HEK293 (cell line): ENCODE results near the gene HS6ST3.
"Not testable (repeated sequence)": the region's sequence is repeated elsewhere in the genome, so short reads cannot be mapped to it uniquely, and the experiment has no call there.

Experiments used
- CTCF ChIA-PET: fragments of 350-600 bp; formaldehyde crosslinking; extraction: SDS; loops from one replicate; lab custom pipeline; 2021; ENCODE audit warnings: antibody characterized with exemption; lab: Yijun Ruan, JAX
- POLR2A ChIA-PET: fragments of 300-600 bp; formaldehyde crosslinking; extraction: SDS; loops from one replicate; lab custom pipeline; 2020; ENCODE audit warnings: antibody characterized with exemption, inconsistent platforms; lab: Yijun Ruan, JAX
- H3K27ac ChIP-seq: fragments of 200-500 bp; sonication (Bioruptor generic); 2 replicates; pipeline ENCODE4 v1.5.1; 2014; ENCODE audit warnings: low read depth, low read length, control low read depth, inconsistent platforms; ENCODE audit errors: extremely low read depth
- H3K36me3 ChIP-seq, 2 experiments: fragments of 200-500 bp in 1 of 2; sonication (Bioruptor generic) in 1 of 2; 1 replicate in 1 of 2; 2 replicates in 1 of 2; pipeline ENCODE4 v1.5.1; 2014 to 2017; ENCODE audit warnings: inconsistent platforms in 2 of 2, low read length in 2 of 2; ENCODE audit not compliant: control insufficient read depth in 2 of 2, insufficient read depth in 1 of 2
- H3K4me1 ChIP-seq: fragments of 200-500 bp; sonication (Bioruptor generic); 2 replicates; pipeline ENCODE4 v1.5.1; 2014; ENCODE audit warnings: mild to moderate bottlenecking, low read length, inconsistent platforms; ENCODE audit not compliant: control insufficient read depth, insufficient read depth
- H3K4me3 ChIP-seq: 2 replicates; pipeline ENCODE4 v1.5.1; 2011; ENCODE audit warnings: low read depth, mild to moderate bottlenecking, control low read depth, low read length, moderate library complexity
- H3K9me3 ChIP-seq: fragments of 200-500 bp; sonication (Bioruptor generic); 2 replicates; pipeline ENCODE4 v1.5.1; 2014; ENCODE audit warnings: low read depth, low read length, inconsistent platforms; ENCODE audit not compliant: control insufficient read depth, insufficient read depth
- ATF2 ChIP-seq: fragments of 450-650 bp; formaldehyde crosslinking; IDR thresholded peaks from 2 replicates; pipeline ENCODE4 v1.5.1; 2016; ENCODE audit warnings: missing biosample characterization, missing genetic modification characterization, low read depth
- IKZF3 ChIP-seq: fragments of 450-650 bp; IDR thresholded peaks from 2 replicates; pipeline ENCODE4 v1.5.0; 2018; ENCODE audit warnings: missing biosample characterization, mild to moderate bottlenecking, missing genetic modification characterization, moderate library complexity
- OSR2 ChIP-seq: fragments of 450-650 bp; formaldehyde crosslinking; IDR thresholded peaks from 2 replicates; pipeline ENCODE4 v1.5.1; 2016; ENCODE audit warnings: missing biosample characterization, missing genetic modification characterization
- SCRT2 ChIP-seq: fragments of 450-650 bp; formaldehyde crosslinking; IDR thresholded peaks from 2 replicates; pipeline ENCODE4 v1.5.1; 2016; ENCODE audit warnings: missing biosample characterization, missing genetic modification characterization
- SP7 ChIP-seq: fragments of 450-650 bp; formaldehyde crosslinking; IDR thresholded peaks from 2 replicates; pipeline ENCODE4 v1.5.1; 2016; ENCODE audit warnings: missing biosample characterization, missing genetic modification characterization
- TRIM28 ChIP-seq: IDR thresholded peaks from 2 replicates; pipeline ENCODE4 v1.6.1; 2011; ENCODE audit warnings: low read length, control low read depth, borderline replicate concordance
- ZBTB21 ChIP-seq: fragments of 450-650 bp; formaldehyde crosslinking; IDR thresholded peaks from 2 replicates; pipeline ENCODE4 v1.5.1; 2017; ENCODE audit warnings: missing biosample characterization, missing genetic modification characterization
- ZNF138 ChIP-seq: fragments of 450-650 bp; formaldehyde crosslinking; IDR thresholded peaks from 2 replicates; pipeline ENCODE4 v1.5.1; 2016; ENCODE audit warnings: missing biosample characterization, missing genetic modification characterization, borderline replicate concordance
- ZNF146 ChIP-seq: fragments of 450-650 bp; formaldehyde crosslinking; IDR thresholded peaks from 2 replicates; pipeline ENCODE4 v1.5.1; 2016; ENCODE audit warnings: missing biosample characterization, missing genetic modification characterization
- ZNF280D ChIP-seq: fragments of 450-650 bp; formaldehyde crosslinking; IDR thresholded peaks from 2 replicates; pipeline ENCODE4 v1.5.1; 2016; ENCODE audit warnings: missing biosample characterization, missing genetic modification characterization
- ZNF335 ChIP-seq: fragments of 450-650 bp; formaldehyde crosslinking; conservative IDR thresholded peaks from 2 replicates; pipeline ENCODE4 v1.5.1; 2016; ENCODE audit warnings: missing biosample characterization, missing genetic modification characterization
- ZNF549 ChIP-seq: fragments of 450-650 bp; IDR thresholded peaks from 2 replicates; pipeline ENCODE4 v1.5.1; 2018; ENCODE audit warnings: missing biosample characterization, missing genetic modification characterization, mild to moderate bottlenecking, inconsistent platforms, moderate library complexity
- ZNF558 ChIP-seq: fragments of 450-650 bp; formaldehyde crosslinking; IDR thresholded peaks from 2 replicates; pipeline ENCODE4 v1.5.1; 2016; ENCODE audit warnings: missing biosample characterization, missing genetic modification characterization
- ZNF600 ChIP-seq: fragments of 450-650 bp; formaldehyde crosslinking; IDR thresholded peaks from 2 replicates; pipeline ENCODE4 v1.5.1; 2016; ENCODE audit warnings: missing biosample characterization, missing genetic modification characterization
- ZNF629 ChIP-seq: fragments of 450-650 bp; formaldehyde crosslinking; IDR thresholded peaks from 2 replicates; pipeline ENCODE4 v1.5.1; 2017; ENCODE audit warnings: missing biosample characterization, missing genetic modification characterization
- ZNF660 ChIP-seq: fragments of 450-650 bp; IDR thresholded peaks from 2 replicates; pipeline ENCODE4 v1.5.1; 2018; ENCODE audit warnings: missing biosample characterization, mild to moderate bottlenecking, missing genetic modification characterization
- ZNF692 ChIP-seq: fragments of 450-650 bp; formaldehyde crosslinking; IDR thresholded peaks from 2 replicates; pipeline ENCODE4 v1.5.1; 2016; ENCODE audit warnings: missing biosample characterization, missing genetic modification characterization

Gene HS6ST3

GRCh38 chr13:96050955-96051354 is 39.0 kb upstream of the HS6ST3 start:
- POLR2A ChIA-PET, H3K36me3 ChIP-seq, H3K4me1 ChIP-seq, H3K27ac ChIP-seq, H3K4me3 ChIP-seq, H3K9me3 ChIP-seq, CTCF ChIA-PET: not testable (repeated sequence)
- TF ChIP-seq ZNF280D (tag by site-specific recombination) (0 out of 2 replicates have a peak, but pooled peaks have one; percentile 24), ZNF146 (tag by site-specific recombination) (peak; percentile 96)

GRCh38 chr13:96051491-96051890 is 38.4 kb upstream of the HS6ST3 start:
- H3K4me1 ChIP-seq, H3K27ac ChIP-seq, H3K36me3 ChIP-seq, H3K9me3 ChIP-seq, POLR2A ChIA-PET, CTCF ChIA-PET, H3K4me3 ChIP-seq: not testable (repeated sequence)
- TF ChIP-seq ZNF558 = peak; percentile 90

GRCh38 chr13:96051946-96052345 is 38.0 kb upstream of the HS6ST3 start:
- CTCF ChIA-PET, H3K4me1 ChIP-seq: not testable (repeated sequence)
- TF ChIP-seq ZNF146 (tag by site-specific recombination) = peak; percentile 80
- TF ChIP-seq, all 188 proteins: peak for 1; not testable (repeated sequence) for 187
- H3K27ac ChIP-seq, H3K9me3 ChIP-seq, H3K36me3 ChIP-seq, H3K4me3 ChIP-seq: not testable (repeated sequence)
- POLR2A ChIA-PET = interaction anchor here (1.7 to 1.9 kb wide), 2 partner anchors 10 to 39 kb away, joined by 6 to 14 read pairs; no protein-coding TSS in a partner anchor

GRCh38 chr13:96052656-96053002 is 37.3 kb upstream of the HS6ST3 start:
- ChIA-PET POLR2A (interaction anchor here (0.6 to 1.9 kb wide), 11 partner anchors 8 to 811 kb away, joined by 3 to 14 read pairs (median 5); partner anchors contain the start of gene DNAJC3), CTCF (interaction anchor here (0.7 to 1.8 kb wide), 5 partner anchors 12 to 649 kb away, joined by 3 to 7 read pairs (median 4); no protein-coding TSS in a partner anchor)
- Histone ChIP-seq H3K4me1 (no peaks in the 10 kb centered on the region), H3K9me3 (no peaks in the 10 kb centered on the region), H3K27ac (peak overlapping the region; percentile 63; the same call in 1 of the 2 replicates), H3K36me3 (no peaks in the 10 kb centered on the region), H3K4me3 (peak overlapping the region; percentile 95)
- TF ChIP-seq TRIM28 (no peak), ZNF629 (tag by site-specific recombination) (peak; percentile 98), ZNF692 (no peak), ZNF558 (peak; percentile 31; the same call in 1 of the 2 replicates), SCRT2 (tag by site-specific recombination) (peak; percentile 6; the same call in 1 of the 2 replicates), ZNF335 (tag by site-specific recombination) (peak; percentile 17; the same call in 1 of the 2 replicates), SP7 (tag by site-specific recombination) (0 out of 2 replicates have a peak, but pooled peaks have one; percentile 51), OSR2 (tag by site-specific recombination) (peak; percentile 20; the same call in 1 of the 2 replicates), ZNF600 (tag by site-specific recombination) (peak; percentile 85; the same call in 1 of the 2 replicates), ZBTB21 (tag by site-specific recombination) (peak; percentile 95), IKZF3 (tag by site-specific recombination) (peak; percentile 70; the same call in 1 of the 2 replicates), ATF2 (tag by site-specific recombination) (peak; percentile 98), ZNF660 (tag by site-specific recombination) (peak; percentile 55; the same call in 1 of the 2 replicates), ZNF138 (tag by site-specific recombination) (no peak), ZNF549 (tag by site-specific recombination) (0 out of 2 replicates have a peak, but pooled peaks have one; percentile 31)
